Lower leg skin (tissue), 3 donors: ENCODE data around the gene TTC17.
"Not testable (repeated sequence)": the region's sequence is repeated elsewhere in the genome, so short reads cannot be mapped to it uniquely, and the experiment has no call there.

Source experiments
- CTCF ChIP-seq, 3 donors: fragments of 450-650 bp; IDR thresholded peaks; one replicate each; pipeline ENCODE4 v1.5.1; 2016; ENCODE audit warnings: antibody characterized with exemption in 3 of 3, mild to moderate bottlenecking in 3 of 3, moderate library complexity in 2 of 3
- POLR2A ChIP-seq, 2 donors: fragments of 450-650 bp; IDR thresholded peaks; one replicate each; pipeline ENCODE4 v1.6.1; 2016 to 2017; ENCODE audit warnings: antibody characterized with exemption in 2 of 2, mild to moderate bottlenecking in 1 of 2, moderate library complexity in 1 of 2

- TF ChIP-seq CTCF, POLR2A (IDR thresholded peaks at IDR 0.05): not testable (repeated sequence)
Observed at GRCh38 chr11:43430916-43431315, 72.2 kb downstream of the TTC17 start.
